SK-N-SH (cell line): Measurements from ENCODE around the gene SOX18.

Experiments used
- CTCF ChIP-seq: fragments of 200-600 bp; sonication (generic); IDR thresholded peaks from 2 replicates; pipeline ENCODE4 v1.6.1; 2017; ENCODE audit warnings: antibody characterized with exemption, mild to moderate bottlenecking, moderate library complexity
- EP300 ChIP-seq, 2 experiments: IDR thresholded peaks; 2 replicates each; pipeline versions ENCODE4 v1.4.0 to v1.6.1; 2012; ENCODE audit warnings: borderline replicate concordance in 1 of 2, low read depth in 1 of 2, low read length in 1 of 2
- EZH2phosphoT487 ChIP-seq: fragments of 200-600 bp; sonication (generic); IDR thresholded peaks from 2 replicates; pipeline ENCODE4 v1.6.1; 2017; ENCODE audit warnings: low read depth, mixed run types, mild to moderate bottlenecking, antibody characterized with exemption, moderate library complexity, borderline replicate concordance
- FOXM1 ChIP-seq: IDR thresholded peaks from 2 replicates; pipeline ENCODE4 v1.4.0; 2012; ENCODE audit warnings: low read depth, mild to moderate bottlenecking
- GABPA ChIP-seq: IDR thresholded peaks from 2 replicates; pipeline ENCODE4 v1.4.0; 2012; ENCODE audit warnings: low read depth, mild to moderate bottlenecking
- GATA2 ChIP-seq: sonication (generic); formaldehyde crosslinking; IDR thresholded peaks from 2 replicates; pipeline ENCODE4 v1.5.0; 2020; ENCODE audit warnings: mild to moderate bottlenecking, missing genetic modification reagents
- POLR2AphosphoS5 ChIP-seq: IDR thresholded peaks from 2 replicates; pipeline ENCODE4 v1.6.1; 2012; ENCODE audit warnings: low read depth, low read length
- REST ChIP-seq: IDR thresholded peaks from 2 replicates; pipeline ENCODE4 v1.6.1; 2012; ENCODE audit warnings: mild to moderate bottlenecking, low read depth, low read length, moderate library complexity
- RFX5 ChIP-seq: IDR thresholded peaks from 2 replicates; pipeline ENCODE4 v1.6.1; 2012; ENCODE audit warnings: mild to moderate bottlenecking, improper control_type of control experiment, low read length
- RXRA ChIP-seq: IDR thresholded peaks from 2 replicates; pipeline ENCODE4 v1.4.0; 2012; ENCODE audit warnings: low read depth, mild to moderate bottlenecking, borderline replicate concordance
- USF1 ChIP-seq: IDR thresholded peaks from 2 replicates; pipeline ENCODE4 v1.4.0; 2012; ENCODE audit warnings: low read depth, borderline replicate concordance
- ZBTB33 ChIP-seq: IDR thresholded peaks from 2 replicates; pipeline ENCODE4 v1.4.0; 2012; ENCODE audit warnings: low read depth, borderline replicate concordance

GRCh38 chr20:64078934-64079272 is 29.5 kb upstream of the SOX18 start:
- TF ChIP-seq RFX5 (no peak), CTCF (no peak), ZBTB33 (no peak), FOXM1 (no peak), RXRA (no peak), USF1 (no peak), REST (no peak), EZH2phosphoT487 (no peak), POLR2AphosphoS5 (no peak), GATA2 (no peak), GABPA (no peak), EP300 (IDR thresholded peaks at IDR 0.05; ENCODE audit: borderline replicate concordance in 1 of 2, low read depth in 1 of 2, low read length in 1 of 2) (no peak)
